NCI-H187 treated with DMSO at 0.1 percent for 48 hours (cell line): Measurements from ENCODE around the gene FOXK1.

Experiments used
- DNase-seq: peaks from one replicate; lab custom pipeline; 2025; lab: John Stamatoyannopoulos, UW

Gene FOXK1

DNA sequence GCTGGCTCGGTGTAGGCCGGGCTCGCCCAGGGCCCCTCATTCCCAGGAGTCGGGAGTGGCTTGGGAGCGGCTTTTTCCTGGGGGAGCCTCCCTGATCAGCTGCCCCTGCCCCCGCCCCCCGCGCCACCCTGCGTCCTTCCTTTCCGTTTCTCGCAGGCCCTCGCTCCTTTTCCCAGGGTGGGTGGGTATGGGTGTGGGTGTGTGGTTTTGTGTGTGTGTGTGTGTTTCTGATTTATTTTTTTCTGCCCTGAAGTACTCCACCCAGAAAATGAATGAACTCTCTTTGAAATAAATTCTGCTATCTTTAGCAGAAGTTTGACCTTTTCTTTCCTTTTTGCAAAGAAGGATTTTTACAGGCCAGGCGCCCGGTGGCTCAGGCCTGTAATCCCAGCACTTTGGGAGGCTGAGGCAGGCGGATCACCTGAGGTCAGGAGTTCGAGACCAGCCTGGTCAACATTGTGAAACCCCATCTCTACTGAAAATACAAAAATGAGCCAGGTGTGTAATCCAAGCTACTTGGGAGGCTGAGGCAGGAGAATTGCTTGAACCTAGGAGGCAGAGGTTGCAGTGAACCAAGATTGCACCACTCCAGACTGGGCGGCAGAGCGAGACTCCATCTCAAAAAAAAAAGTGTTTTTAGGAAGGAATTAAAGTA lies 63.3 kb downstream of the FOXK1 start:
- DNase-seq = no peak

DNA sequence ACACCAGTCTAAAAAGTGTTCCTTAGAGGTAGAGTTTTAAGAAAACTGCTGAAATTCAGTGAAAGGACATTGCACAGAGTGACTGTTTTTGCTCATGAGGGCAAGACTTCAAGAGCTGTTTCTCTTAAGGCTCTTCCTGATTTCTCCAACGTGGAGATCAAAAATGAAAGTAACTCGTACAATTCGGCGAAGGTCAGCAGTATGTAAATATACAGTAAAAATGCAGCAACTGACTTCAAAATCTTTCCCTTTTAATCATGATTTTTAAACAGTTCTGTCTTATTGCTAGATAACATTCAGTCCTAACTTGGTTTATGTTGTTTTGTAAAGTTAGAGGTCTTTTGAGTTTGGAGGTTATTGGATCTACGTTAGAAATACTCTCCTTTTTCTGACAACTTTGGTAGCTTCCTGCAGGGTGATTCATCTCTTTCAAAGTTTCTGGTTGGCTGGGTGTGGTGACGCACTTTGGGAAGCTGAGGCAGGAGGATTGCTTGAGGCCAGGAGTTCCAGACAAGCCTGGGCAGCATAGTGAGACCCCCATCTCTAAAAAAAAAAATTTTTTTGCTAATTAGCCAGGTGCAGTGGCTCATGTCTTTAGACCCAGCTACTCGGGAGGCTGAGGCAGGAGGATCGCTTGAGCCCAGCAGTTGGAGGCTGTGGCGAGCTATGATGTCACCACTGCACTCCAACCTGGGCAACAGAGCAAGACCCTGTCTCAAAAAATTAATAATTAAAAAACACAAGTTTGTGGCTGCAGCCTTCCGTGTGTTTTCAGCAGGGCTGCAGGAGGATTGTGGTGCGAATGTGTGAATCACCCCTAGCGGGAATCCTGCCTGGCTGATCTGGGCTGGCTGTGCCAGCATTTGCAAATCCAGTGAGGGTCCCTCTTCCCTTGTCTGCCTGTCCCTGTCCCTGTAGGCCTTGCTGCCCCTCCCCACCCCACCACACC lies 64.2 kb downstream of the FOXK1 start:
- DNase-seq = no peak

DNA sequence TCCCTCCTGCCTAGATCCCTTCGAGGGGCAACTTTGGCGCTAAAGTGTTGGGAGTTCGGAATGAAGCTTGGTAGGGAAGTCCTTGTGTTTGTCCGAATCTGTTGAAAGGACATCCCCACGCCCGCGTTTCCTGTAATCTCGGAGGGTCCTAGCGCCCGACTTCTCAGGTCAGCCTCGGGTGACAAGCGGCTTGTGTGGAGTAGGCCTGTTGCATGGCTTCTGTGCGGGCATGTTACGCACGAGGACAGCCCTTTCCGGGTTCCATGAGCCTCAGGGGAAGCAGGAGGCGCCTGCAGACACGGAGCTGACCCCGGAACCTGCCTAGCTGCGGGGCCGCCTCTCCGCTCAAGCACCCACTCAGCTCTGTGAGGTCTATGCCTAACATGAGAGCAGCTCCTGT lies 64.9 kb downstream of the FOXK1 start:
- no peak for DNase-seq

DNA sequence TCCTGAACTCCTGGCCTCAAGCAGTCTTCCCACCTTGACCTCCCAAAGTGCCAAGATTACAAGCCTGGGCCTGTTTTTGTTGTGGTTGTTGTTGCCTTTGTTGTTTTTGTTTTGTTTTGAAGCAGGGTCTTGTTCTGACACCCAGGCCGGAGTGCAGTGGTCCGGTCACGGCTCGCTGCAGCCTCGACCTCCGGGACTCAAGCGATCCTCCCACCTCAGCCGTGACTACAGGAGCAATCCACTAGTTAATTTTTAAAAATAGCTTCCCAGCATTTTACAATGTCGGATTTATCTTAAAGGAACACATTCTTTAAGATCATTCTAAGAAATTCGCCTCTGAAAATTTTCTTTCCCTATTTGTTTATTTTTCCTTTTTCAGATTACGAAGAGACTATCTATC lies 65.7 kb downstream of the FOXK1 start:
- DNase-seq = no peak

DNA sequence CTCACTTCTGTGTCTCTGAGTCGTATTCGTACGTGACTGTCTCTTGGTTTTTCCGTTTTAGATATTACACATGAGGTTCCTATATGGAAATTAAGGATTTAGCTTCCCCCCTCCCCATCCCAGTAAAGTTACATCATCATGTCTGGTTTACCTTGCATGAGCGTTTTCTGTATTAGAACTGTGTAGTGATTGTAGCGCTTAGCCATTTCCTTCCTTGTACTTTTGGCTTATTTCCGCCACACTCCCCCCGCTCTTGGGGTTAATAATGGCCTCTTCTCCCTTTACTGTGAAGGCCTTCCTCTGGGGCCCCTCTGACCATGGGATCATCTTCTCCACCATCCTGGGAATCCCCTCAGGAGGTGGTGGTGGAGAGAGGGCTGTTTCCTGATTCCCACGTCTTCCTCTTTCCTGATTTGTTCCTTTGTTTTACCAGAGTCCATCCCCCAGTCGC lies 66.2 kb downstream of the FOXK1 start:
- no peak for DNase-seq

DNA sequence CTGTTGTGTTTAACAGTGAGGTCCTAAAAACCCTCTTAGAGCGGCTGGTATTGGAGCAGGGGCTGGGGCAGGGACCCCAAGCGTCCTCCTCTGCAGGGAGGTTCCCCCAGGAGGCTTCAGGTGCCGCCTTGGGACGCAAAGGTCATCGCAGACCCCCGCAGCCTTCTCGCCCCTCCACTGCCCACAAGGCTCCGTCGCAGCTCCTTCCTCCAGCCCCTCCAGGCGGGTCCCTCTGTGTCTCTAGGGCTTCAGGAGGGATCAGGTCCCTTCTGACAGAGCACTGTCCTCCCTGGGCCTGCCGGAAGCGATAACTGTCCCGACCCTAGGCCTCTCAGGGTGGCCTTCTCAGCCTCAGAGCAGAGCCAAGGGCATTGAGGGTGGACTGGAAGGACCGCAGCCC lies 67.3 kb downstream of the FOXK1 start:
- no peak for DNase-seq

DNA sequence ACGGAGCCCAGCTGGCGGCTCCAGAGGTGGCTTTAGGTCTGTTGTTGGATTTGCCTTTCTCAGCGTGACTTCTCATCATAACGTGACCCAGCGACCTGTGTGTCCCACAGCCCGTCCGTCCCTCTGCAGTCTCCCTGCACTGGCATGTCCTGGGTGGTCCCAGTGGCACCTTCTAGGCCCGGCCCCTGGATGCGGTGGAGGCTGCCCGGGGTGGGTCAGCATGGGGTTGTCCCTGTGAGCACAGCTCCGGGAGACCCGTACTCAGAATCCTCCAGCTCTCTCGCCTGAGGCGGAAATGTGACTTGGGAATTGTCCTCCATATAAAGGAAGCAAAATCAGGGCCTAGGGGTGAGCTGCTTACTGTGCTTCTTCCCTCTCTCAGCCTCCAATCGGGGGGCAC lies 67.7 kb downstream of the FOXK1 start:
- DNase-seq = no peak

DNA sequence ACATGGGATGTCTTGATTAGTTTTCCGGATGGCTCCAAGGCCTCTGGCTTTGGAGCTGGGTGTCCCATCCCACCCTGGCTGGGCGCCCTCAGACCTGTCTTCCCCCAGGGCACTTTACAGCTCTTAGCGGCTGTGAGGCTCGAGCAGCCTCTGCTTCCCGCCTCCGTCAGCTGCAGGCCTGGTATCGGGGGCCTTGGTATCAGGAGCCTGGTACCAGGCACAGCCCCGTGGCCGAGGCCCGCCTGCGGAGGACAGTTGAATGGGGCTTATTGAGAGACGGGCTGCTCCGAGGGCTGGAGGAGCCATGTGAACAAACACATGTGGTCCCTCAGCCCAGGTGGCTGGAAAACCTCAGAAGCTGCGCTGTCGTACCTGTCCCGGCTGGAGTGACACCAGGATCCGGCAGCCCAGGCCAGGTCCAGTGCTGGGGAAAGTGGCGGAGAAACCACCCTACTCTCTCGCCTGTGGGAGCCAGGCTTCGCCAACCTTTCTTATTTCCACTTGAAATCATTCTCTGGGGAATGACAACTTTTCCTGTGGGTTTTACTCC lies 69.4 kb downstream of the FOXK1 start:
- DNase-seq = no peak

DNA sequence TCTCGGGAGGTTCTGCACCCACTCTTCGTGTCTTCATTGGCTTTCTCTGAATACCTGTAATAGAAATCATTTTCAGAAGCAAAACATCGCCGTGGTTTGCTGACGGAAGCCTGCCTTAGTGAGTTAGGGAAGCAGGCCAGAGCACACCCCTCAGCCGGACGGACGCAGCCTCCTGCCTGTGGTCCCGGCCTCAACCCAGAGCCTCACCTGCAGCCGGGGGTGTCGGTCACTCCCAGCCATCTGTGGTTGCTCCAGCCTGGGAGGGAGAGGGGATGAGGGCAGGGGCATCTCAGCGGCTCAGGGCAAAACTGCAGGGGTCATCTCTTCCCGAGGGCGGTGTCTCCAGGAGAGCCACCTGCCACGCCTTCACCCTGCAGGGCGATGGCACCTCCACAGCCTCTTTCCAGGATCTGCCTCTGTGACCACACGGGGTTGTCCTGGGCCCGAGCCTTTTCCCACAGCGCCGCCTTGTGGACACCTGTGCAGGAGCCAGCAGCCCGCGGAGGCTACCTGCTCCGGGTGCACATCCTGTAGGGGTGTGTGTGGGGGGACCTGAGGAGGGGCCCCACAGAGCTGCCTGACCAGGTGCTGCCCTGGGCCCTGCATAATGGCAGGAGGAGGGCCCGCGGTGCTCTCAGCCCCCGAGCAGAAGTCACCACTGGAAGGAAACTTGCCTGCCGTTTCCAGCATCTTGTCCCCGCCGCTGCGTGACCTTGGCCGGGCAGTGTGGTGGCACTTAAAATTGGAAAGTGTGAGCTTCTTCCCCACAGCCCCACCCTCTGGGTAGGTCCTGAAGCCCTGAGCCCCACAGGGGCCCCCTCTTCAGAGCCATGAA lies 71.7 kb downstream of the FOXK1 start:
- DNase-seq = no peak

DNA sequence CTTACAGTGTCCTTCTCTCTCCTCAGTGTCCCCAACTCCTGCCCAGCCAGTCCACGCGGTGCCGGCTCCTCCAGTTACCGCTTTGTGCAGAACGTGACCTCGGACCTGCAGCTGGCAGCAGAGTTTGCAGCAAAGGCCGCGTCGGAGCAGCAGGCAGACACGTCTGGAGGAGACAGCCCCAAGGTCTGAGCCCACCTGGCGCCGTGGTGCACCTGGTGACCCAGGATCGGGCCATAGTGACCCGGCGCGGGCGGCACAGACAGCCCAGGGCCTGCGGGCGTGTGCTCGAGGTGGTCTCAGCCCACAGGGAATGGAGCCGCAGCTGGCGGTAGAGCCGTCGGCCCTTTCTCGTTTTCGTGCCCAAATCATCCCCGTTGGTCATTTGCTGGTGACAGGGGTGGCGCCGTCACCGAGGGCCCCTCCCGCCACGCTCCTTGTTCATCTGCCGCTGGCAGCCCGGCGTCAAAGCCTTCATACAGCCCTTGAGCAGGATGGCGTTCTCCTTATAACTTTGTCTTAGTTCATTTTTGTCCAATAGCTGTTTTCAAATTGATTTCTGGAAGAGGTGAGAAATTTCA lies 72.4 kb downstream of the FOXK1 start:
- DNase-seq = no peak

DNA sequence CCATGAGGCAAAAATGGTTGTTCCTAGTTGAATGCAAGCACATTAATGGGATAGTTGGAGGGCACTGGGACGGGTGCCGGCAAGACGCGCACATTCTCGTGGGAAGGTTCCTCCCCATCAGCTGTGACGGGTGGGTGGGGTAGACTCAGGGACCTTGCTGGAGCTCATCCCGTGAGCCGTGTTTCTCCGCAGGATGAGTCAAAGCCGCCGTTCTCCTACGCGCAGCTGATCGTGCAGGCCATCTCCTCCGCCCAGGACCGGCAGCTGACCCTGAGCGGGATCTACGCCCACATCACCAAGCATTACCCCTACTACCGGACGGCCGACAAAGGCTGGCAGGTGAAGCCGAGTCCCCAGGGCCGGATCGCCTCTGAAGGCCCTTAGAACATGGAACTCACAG lies 73.0 kb downstream of the FOXK1 start:
- no peak for DNase-seq

DNA sequence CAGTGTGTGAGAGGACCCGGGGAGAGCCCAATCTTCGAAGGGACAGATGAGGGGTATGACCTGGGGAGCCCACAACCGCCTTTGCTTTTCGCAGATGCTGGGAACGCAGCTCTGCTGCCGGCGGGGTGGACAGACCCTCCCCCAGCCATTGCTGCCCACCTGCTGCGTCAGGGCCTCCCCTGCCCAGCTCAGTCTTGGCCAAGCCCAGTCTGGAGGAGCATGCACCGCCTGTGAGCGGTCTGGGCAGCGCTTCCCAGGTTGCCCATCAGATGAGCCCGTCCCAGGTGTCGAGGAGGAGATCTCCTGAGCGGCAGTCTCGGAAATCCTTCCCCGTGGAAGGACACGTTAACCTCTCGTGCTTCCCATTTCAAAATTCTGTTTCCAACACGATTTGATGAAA lies 76.0 kb downstream of the FOXK1 start:
- no peak for DNase-seq

DNA sequence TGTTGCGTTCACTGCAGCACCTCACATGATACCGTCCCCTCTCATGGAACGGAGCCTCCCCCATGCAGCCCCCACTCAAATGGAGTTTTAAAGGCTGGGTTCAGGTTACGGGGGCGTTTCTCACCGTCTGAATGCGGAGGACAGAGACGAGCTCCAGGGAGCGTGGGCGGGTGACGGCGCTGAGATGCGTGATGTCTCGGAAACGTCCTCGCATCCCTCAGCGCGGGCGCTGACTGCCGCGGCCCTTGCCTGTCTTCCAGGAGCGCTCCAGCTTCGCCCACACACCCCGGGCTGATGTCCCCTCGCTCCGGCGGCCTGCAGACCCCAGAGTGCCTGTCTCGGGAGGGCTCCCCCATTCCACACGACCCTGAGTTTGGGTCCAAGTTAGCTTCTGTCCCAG lies 76.7 kb downstream of the FOXK1 start:
- no peak for DNase-seq

DNA sequence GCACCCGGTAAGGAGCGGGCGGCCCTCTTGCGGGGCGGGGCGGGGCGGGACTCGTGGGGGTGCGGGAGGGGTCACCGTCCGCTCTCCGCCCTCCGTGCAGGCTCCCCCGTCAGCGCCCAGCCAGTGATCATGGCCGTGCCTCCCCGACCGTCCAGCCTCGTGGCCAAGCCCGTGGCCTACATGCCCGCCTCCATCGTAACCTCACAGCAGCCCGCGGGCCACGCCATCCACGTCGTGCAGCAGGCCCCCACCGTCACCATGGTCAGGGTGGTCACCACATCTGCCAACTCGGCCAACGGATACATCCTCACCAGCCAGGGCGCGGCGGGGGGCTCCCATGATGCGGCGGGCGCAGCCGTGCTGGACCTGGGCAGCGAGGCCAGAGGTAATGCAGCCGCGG lies 77.1 kb downstream of the FOXK1 start:
- no peak for DNase-seq

DNA sequence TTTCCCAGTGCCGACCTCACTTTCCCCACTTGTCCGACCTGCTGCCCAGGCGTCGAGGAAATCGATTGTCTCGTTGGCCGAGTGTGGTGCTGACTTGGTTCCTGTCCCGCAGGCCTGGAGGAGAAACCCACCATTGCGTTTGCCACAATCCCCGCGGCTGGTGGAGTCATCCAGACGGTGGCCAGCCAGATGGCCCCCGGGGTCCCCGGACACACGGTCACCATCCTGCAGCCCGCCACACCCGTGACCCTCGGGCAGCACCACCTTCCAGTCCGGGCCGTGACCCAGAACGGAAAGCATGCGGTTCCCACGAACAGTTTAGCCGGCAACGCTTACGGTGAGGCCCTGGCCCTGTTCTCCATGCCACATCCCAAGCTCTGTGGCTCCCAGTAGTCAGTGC lies 78.9 kb downstream of the FOXK1 start:
- DNase-seq = no peak

DNA sequence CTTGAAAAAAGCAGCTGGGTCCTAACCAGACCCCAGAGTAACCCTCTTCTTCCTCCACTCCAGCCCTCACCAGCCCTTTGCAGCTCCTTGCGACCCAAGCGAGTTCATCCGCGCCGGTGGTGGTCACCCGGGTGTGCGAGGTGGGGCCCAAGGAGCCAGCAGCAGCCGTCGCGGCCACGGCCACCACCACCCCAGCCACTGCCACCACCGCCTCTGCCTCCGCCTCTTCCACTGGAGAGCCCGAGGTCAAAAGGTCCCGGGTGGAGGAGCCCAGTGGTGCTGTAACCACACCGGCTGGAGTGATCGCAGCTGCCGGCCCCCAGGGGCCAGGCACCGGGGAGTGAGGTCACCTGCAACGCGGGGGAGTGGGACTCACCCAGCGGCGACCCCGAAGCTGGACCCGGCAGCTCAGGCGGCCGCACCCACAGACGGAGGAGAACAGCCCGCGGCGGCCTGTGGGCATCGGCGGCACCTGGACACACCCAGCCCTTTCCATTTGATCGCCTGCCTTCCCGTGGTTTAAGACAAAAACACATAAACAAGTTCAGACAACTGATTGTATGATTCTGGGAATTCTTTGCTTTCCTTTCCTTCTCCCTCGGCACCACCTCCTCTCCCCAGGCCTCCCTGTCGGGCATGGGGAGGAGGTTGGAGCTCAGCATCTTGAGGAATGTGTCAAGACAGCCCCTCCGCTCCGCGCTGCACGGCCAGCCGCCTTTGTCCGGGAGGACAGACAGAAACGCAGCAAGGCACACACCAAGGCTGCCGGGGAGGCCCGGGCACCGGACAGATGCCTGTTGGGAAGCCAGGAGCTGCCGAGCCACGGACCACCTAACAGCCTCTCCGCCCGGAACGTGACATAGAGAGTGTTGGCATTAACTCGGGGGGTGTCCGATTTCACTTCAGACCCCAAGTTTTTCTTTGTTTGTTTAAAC lies 80.3 kb downstream of the FOXK1 start:
- DNase-seq = no peak

DNA sequence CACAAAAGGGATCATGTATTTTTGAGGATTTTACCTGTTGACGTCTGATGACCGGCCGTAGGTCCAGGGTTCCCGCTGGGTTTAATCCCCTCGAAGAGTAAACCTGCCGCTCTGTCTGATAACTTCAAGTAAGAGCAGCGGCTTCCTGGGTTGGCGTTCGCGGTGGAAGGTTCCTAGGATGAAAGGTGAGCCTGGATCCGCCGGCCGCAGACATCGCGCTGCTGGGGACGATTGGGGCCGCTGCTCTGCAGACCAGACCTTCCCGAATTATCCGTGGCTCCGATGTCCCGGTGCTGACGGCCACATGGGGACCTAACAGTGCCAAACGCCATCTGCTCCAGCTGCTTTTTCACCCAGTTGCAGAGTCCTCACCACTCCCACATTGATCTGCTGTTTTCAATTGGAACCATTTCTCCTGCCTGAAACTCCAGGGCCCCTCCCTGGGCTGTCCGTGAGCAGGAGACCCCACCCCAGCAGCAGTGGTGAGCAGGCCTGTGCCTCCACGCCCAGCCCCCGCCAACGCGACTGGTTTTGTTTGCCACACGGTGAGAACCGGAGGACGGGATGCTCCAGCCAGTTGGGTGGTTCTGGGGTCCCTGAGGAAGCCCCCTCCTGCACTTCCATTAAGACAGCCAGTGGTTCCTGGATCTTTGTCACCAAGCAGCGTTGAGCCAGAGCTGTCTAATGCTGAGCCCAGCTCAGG lies 81.1 kb downstream of the FOXK1 start:
- no peak for DNase-seq

DNA sequence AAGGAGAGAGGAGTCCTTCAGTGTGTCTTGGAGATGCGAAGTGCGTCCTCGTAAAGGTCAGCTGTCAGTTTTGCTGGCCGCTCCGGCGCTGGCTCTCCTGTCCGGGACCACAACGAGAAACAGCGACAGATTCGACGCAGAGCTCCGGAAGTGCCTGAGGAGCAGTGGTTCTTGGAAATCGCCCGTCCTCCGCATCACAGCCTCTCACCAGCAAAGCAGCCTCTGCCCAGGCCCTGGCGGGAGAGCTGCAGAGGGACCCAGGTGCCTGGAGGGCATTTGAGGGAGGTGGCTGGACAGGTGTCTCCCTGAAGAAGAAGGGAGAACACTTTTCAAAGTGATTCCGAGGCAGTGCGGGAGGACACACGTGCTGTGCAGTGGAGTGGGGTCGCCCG lies 81.7 kb downstream of the FOXK1 start:
- DNase-seq = no peak

DNA sequence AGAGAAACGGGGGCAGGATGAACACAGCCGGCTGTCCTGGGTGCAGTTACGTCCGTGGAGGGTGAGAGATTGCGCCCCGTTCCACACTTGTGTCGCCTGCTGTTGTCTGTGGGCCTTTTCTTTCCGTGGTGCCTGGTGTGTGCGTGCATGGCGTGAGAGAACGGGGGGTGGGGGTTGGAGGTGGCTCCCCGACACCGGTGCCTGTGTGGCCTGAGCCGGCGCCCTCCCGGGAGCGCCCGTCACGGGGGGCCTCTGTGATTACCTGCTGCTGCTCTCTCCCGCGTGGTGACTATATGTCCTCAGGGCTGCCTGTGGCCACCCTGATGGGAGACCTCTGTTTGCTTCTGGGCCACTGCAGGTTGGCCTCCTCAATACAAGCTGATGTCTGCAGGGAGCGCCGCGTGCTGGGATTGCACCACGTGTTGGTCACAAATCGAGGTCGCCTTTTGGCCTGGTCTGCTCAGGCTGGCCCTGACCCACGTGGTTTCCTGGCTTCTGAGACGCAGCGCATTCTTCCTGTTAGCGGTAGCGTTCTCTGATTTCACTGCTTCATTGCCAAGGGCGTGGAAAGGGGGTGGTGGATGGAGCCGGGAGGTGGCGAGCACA lies 82.4 kb downstream of the FOXK1 start:
- DNase-seq = no peak
